Stimulated activated CD4-positive, alpha-beta T cell treated with anti-CD3 and anti-CD28 coated beads, Interleukin-4, amount 100 ng/mL, for 1 hour (primary cell): ENCODE measurements around the gene MAK.
"Not testable (repeated sequence)": the region's sequence is repeated elsewhere in the genome, so short reads cannot be mapped to it uniquely, and the experiment has no call there.

ENCODE experiments used
- DNase-seq: peaks from one replicate; pipeline ENCODE4 v3.0.0-alpha.2; 2020

Gene MAK

GRCh38 chr6:10852361-10852960 is 14.1 kb upstream of the MAK start:
- no peak for DNase-seq

- no peak for DNase-seq
These were observed 12.4 kb upstream of the MAK start for GRCh38 chr6:10850728-10851127.

- no peak for DNase-seq
These were observed 11.6 kb upstream of the MAK start for GRCh38 chr6:10849901-10850300.

- DNase-seq, result no peak
These were observed 9.3 kb upstream of the MAK start for GRCh38 chr6:10847684-10848083.

GRCh38 chr6:10843554-10843953 is 5.2 kb upstream of the MAK start:
- no peak for DNase-seq

GRCh38 chr6:10838794-10839333 is 525 bp upstream of the MAK start:
- no peak for DNase-seq

- DNase-seq, result no peak
These were observed 731 bp downstream of the MAK start for GRCh38 chr6:10837622-10837994.

GRCh38 chr6:10837009-10837621 is 1.2 kb downstream of the MAK start:
- DNase-seq, result no peak

- DNase-seq, result no peak
These were observed 3.5 kb downstream of the MAK start for GRCh38 chr6:10834823-10835222.

GRCh38 chr6:10831609-10832008 is 6.7 kb downstream of the MAK start:
- no peak for DNase-seq

GRCh38 chr6:10824819-10825218 is 13.5 kb downstream of the MAK start:
- no peak for DNase-seq

- no peak for DNase-seq
These were observed 14.0 kb downstream of the MAK start for GRCh38 chr6:10824297-10824696.

- DNase-seq, result not testable (repeated sequence)
These were observed 24.2 kb downstream of the MAK start for GRCh38 chr6:10814176-10814575.

GRCh38 chr6:10809098-10809497 is 29.2 kb downstream of the MAK start:
- no peak for DNase-seq

GRCh38 chr6:10808376-10808775 is 30.0 kb downstream of the MAK start:
- DNase-seq, result no peak

- DNase-seq, result peak; percentile 62
These were observed 37.0 kb downstream of the MAK start for GRCh38 chr6:10801224-10801848.

- DNase-seq, result no peak
These were observed 37.5 kb downstream of the MAK start for GRCh38 chr6:10800810-10801209.

GRCh38 chr6:10794239-10794638 is 44.1 kb downstream of the MAK start:
- DNase-seq, result no peak

- no peak for DNase-seq
These were observed 44.6 kb downstream of the MAK start for GRCh38 chr6:10793695-10794094.

GRCh38 chr6:10793035-10793434 is 45.3 kb downstream of the MAK start:
- DNase-seq, result no peak

GRCh38 chr6:10792101-10792500 is 46.2 kb downstream of the MAK start:
- no peak for DNase-seq

GRCh38 chr6:10791673-10792072 is 46.7 kb downstream of the MAK start:
- no peak for DNase-seq

GRCh38 chr6:10779076-10779475 is 59.3 kb downstream of the MAK start:
- no peak for DNase-seq

- DNase-seq, result no peak
These were observed 60.1 kb downstream of the MAK start for GRCh38 chr6:10778230-10778629.
